HepG2 (cell line): Measurements from ENCODE around the gene STRIT1. TPM values are rescaled to one million over a fixed set of nuclear protein-coding genes. Genes with fewer than 3 reads are reported as not detected.

Experiments
- ATAC-seq: fragments of 200-7000 bp; cut with Tn5 transposase; 3 replicates; pipeline ENCODE4 v1.9.1; 2020; ENCODE audit warnings: mild to moderate bottlenecking, moderate library complexity
- BruUV-seq: library from RNA; stranded (reverse); fragments of 400-500 nt; replicated peaks from 2 replicates; lab custom pipeline; 2021; lab: Mats Ljungman, UMichigan
- CTCF ChIA-PET: fragments of 300-600 bp; formaldehyde crosslinking; extraction: SDS; loops from one replicate; lab custom pipeline; 2021; ENCODE audit warnings: low total read pairs, inconsistent platforms, low intra/inter-chr PET ratio; lab: Yijun Ruan, JAX
- POLR2A ChIA-PET: fragments of 350-600 bp; sonication (Branson Sonifier 250); formaldehyde crosslinking; loops from one replicate; lab custom pipeline; 2020; ENCODE audit warnings: antibody characterized with exemption, inconsistent platforms; lab: Yijun Ruan, JAX
- DNase-seq: peaks from one replicate; pipeline ENCODE4 v3.0.0-alpha.2; 2015; ENCODE audit warnings: low spot score
- FAIRE-seq: peaks from 3 replicates; lab custom pipeline; 2011; peaks lifted over from hg19 to GRCh38; lab: Jason Lieb, UNC
- H2AFZ ChIP-seq: one replicate; pipeline ENCODE4 v1.6.1; 2011; ENCODE audit warnings: low read length, inconsistent platforms
- H3K27ac ChIP-seq: fragments of 300-600 bp; 3 replicates; pipeline ENCODE4 v1.8.0; 2011; ENCODE audit warnings: mixed run types, mild to moderate bottlenecking, mixed read lengths, low read length, inconsistent platforms; ENCODE audit not compliant: insufficient read depth; ENCODE audit errors: extremely low read length
- H3K27me3 ChIP-seq, 2 experiments: fragments of 200-600 bp in 1 of 2; 2 replicates in 1 of 2; 3 replicates in 1 of 2; pipeline versions ENCODE4 v1.6.0 to v1.8.0; 2011; ENCODE audit warnings: low read length in 2 of 2, mild to moderate bottlenecking in 2 of 2, moderate library complexity in 2 of 2, inconsistent platforms in 1 of 2; ENCODE audit not compliant: insufficient read depth in 2 of 2, control insufficient read depth in 1 of 2
- H3K36me3 ChIP-seq, 2 experiments: fragments of 200-600 bp in 1 of 2; replicated peaks in 1 of 2; 2 replicates in 1 of 2; 3 replicates in 1 of 2; pipeline versions ENCODE4 v1.5.1 to v1.8.0; 2011; ENCODE audit warnings: low read length in 2 of 2, inconsistent platforms in 1 of 2; ENCODE audit not compliant: insufficient read depth in 2 of 2, control insufficient read depth in 1 of 2
- H3K4me1 ChIP-seq: 2 replicates; pipeline ENCODE4 v1.5.1; 2012; ENCODE audit warnings: low read length, inconsistent platforms; ENCODE audit not compliant: insufficient read depth
- H3K4me2 ChIP-seq: 2 replicates; pipeline ENCODE4 v1.6.0; 2011; ENCODE audit warnings: low read depth, low read length, inconsistent platforms
- H3K4me3 ChIP-seq, 3 experiments: fragments of 200-600 bp in 1 of 3; sonication (generic), shearing (Covaris generic) in 1 of 3; replicated peaks in 1 of 3; 2 replicates each; pipeline ENCODE4 v1.5.1; 2011 to 2016; ENCODE audit warnings: low read length in 3 of 3, inconsistent platforms in 2 of 3, low read depth in 2 of 3, mild to moderate bottlenecking in 2 of 3, control low read depth in 1 of 3, mixed read lengths in 1 of 3; ENCODE audit not compliant: insufficient read depth in 1 of 3
- H3K79me2 ChIP-seq: one replicate; pipeline ENCODE4 v1.6.1; 2011; ENCODE audit warnings: low read length, inconsistent platforms; ENCODE audit not compliant: insufficient read depth
- H3K9ac ChIP-seq: 2 replicates; pipeline ENCODE4 v1.6.0; 2011; ENCODE audit warnings: mild to moderate bottlenecking, low read depth, low read length, inconsistent platforms; ENCODE audit not compliant: insufficient read depth
- H3K9me3 ChIP-seq: 2 replicates; pipeline ENCODE4 v1.5.1; 2012; ENCODE audit warnings: mild to moderate bottlenecking, low read length
- H4K20me1 ChIP-seq: 2 replicates; pipeline ENCODE4 v1.6.0; 2011; ENCODE audit warnings: inconsistent platforms, mild to moderate bottlenecking, low read length, moderate library complexity; ENCODE audit not compliant: insufficient read depth
- ARID2 ChIP-seq: sonication (generic); formaldehyde crosslinking; IDR thresholded peaks from 2 replicates; pipeline ENCODE4 v1.8.1; 2022; ENCODE audit warnings: mild to moderate bottlenecking, missing genetic modification reagents, borderline replicate concordance
- FOXK2 ChIP-seq: fragments of 450-650 bp; IDR thresholded peaks from 2 replicates; pipeline ENCODE4 v1.6.1; 2016
- NR3C1 ChIP-seq: sonication (generic); formaldehyde crosslinking; IDR thresholded peaks from 2 replicates; pipeline ENCODE4 v1.4.0; 2020; ENCODE audit warnings: missing genetic modification reagents
- ZBTB21 ChIP-seq: sonication (generic); formaldehyde crosslinking; IDR thresholded peaks from 2 replicates; pipeline ENCODE4 v1.4.0; 2020; ENCODE audit warnings: missing genetic modification reagents
- ZBTB3 ChIP-seq: sonication (generic); formaldehyde crosslinking; IDR thresholded peaks from 2 replicates; pipeline ENCODE4 v1.4.0; 2020; ENCODE audit warnings: low read depth, mild to moderate bottlenecking, moderate library complexity, missing genetic modification reagents, borderline replicate concordance
- ZNF263 ChIP-seq: sonication (generic); formaldehyde crosslinking; IDR thresholded peaks from 2 replicates; pipeline ENCODE4 v1.4.0; 2020; ENCODE audit warnings: missing genetic modification reagents
- ZNF788 ChIP-seq: sonication (generic); formaldehyde crosslinking; IDR thresholded peaks from 2 replicates; pipeline ENCODE4 v1.5.0; 2020; ENCODE audit warnings: mild to moderate bottlenecking, missing genetic modification reagents, borderline replicate concordance
- WGBS: methylation state at CpG from one replicate; pipeline ENCODE4 v1.1.6; 2017; ENCODE audit warnings: low lambda C conversion rate; 5-methylcytosine and 5-hydroxymethylcytosine counted together
- in situ Hi-C: cut with HindIII; loops from 2 replicates; pipeline ENCODE4 v1.10.0; 2017; ENCODE audit warnings: low pct_unique_long_range_greater_than_20kb; ENCODE audit not compliant: extremely low pct_ligation_motif_present
- intact Hi-C: fragments of 100-400 bp; cut with micrococcal nuclease; formaldehyde crosslinking; loops from one replicate; pipeline ENCODE4 v1.10.0; 2022; ENCODE audit not compliant: unreplicated experiment
- polyA plus RNA-seq, 8 experiments: library from polyadenylated mRNA; depleted of rRNA in 3 of 8; stranded (reverse) in 7 of 8; unstranded in 1 of 8; fragments of >200 nt; fragmentation: Illumina TruSeq in 4 of 8; extraction: Trizol in 4 of 8; gene quantifications; 2 replicates each; pipeline versions ENCODE4 v1.2.1 to v1.2.3, GENCODE V29; 2011 to 2016; ENCODE audit warnings: low read depth in 4 of 8, missing spikeins in 1 of 8, mixed read lengths in 1 of 8; ENCODE audit not compliant: insufficient read depth in 1 of 8
- total RNA-seq, 5 experiments: library from RNA; depleted of rRNA; stranded (reverse); fragments of >200 nt; fragmentation: Illumina TruSeq; extraction: Trizol; gene quantifications; 2 replicates each; pipeline ENCODE4 v1.2.3, GENCODE V29; 2016; ENCODE audit warnings: low read depth in 1 of 5
- TF ChIP-seq, protein P1 (sequence below): sonication (generic); formaldehyde crosslinking; conservative IDR thresholded peaks from 2 replicates; pipeline ENCODE4 v1.4.0; 2020; ENCODE audit warnings: missing genetic modification reagents
- TF ChIP-seq, protein P2 (sequence below): IDR thresholded peaks from 2 replicates; pipeline ENCODE4 v1.4.0; 2020; ENCODE audit warnings: mild to moderate bottlenecking, missing genetic modification reagents
- TF ChIP-seq, protein P3 (sequence below): sonication (generic); formaldehyde crosslinking; IDR thresholded peaks from 2 replicates; pipeline ENCODE4 v1.4.0; 2020; ENCODE audit warnings: missing genetic modification reagents
- TF ChIP-seq, protein P4 (sequence below): sonication (generic); formaldehyde crosslinking; IDR thresholded peaks from 2 replicates; pipeline ENCODE4 v1.5.0; 2020; ENCODE audit warnings: mild to moderate bottlenecking, missing genetic modification reagents
- TF ChIP-seq, protein P5 (sequence below): sonication (generic); formaldehyde crosslinking; IDR thresholded peaks from 2 replicates; pipeline ENCODE4 v1.5.0; 2020; ENCODE audit warnings: mild to moderate bottlenecking, missing genetic modification reagents

Gene STRIT1
- total and polyA plus RNA-seq, 2 of the 13 experiments (the other 11 are each of a cell fraction or from before 2014, with no cell fraction given): not detected

DNA sequence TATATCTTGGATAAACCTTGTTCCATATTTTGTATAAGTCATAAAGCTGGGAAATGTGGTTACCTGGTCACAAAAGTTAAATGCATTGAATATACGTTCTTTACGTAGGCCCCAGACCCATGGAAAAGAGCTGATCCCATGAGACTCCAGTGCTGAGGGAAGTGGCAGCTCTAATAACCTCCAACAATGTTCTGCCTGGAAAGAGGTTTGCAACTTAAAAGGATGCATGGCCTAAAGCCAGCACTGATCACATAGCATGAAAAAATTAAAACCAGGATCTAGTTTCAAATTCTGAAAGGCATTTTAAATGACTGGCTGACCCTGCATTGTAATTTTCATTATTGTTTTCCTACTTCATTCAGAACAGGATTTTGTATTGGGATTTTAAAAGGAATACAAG is 27.9 kb upstream of the STRIT1 start:
- no peak for DNase-seq
- in situ Hi-C loops: loop anchor here (10.0 to 25.0 kb wide), 3 partner anchors 417 to 977 kb away; no protein-coding TSS in a partner anchor
- H3K79me2 ChIP-seq: no peaks in the 10 kb centered on the region
- H3K27me3 ChIP-seq: no peaks in the 10 kb centered on the region
- H3K9ac ChIP-seq: no peak overlapping the region
- POLR2A ChIA-PET: no interaction called here
- intact Hi-C loops: loop anchor here (5.0 to 10.0 kb wide), 3 partner anchors 237 to 769 kb away; partner anchors contain the start of gene MME
- H3K27ac ChIP-seq: no peak overlapping the region
- FAIRE-seq: no peak
- no peaks in the 10 kb centered on the region for H3K9me3 ChIP-seq
- ATAC-seq: no peak
- CTCF ChIA-PET: no interaction called here
- WGBS: 18% methylated on average over 2 of the region's 2 CpGs
- H3K4me1 ChIP-seq: no peaks in the 10 kb centered on the region
- BruUV-seq: no TSS peak
- H3K36me3 ChIP-seq: no peaks in the 10 kb centered on the region
- H4K20me1 ChIP-seq: no peaks in the 10 kb centered on the region
- H3K4me2 ChIP-seq: no peak overlapping the region
- no peak overlapping the region for H3K4me3 ChIP-seq
- no peak overlapping the region for H2AFZ ChIP-seq
- TF ChIP-seq, protein P1, sequence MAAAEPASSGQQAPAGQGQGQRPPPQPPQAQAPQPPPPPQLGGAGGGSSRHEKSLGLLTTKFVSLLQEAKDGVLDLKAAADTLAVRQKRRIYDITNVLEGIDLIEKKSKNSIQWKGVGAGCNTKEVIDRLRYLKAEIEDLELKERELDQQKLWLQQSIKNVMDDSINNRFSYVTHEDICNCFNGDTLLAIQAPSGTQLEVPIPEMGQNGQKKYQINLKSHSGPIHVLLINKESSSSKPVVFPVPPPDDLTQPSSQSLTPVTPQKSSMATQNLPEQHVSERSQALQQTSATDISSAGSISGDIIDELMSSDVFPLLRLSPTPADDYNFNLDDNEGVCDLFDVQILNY (CRISPR knock-in tag): no peak
- no peak for TF ChIP-seq ZNF263 (CRISPR knock-in tag)
- TF ChIP-seq ZBTB3 (CRISPR knock-in tag): no peak
- TF ChIP-seq, protein P2, sequence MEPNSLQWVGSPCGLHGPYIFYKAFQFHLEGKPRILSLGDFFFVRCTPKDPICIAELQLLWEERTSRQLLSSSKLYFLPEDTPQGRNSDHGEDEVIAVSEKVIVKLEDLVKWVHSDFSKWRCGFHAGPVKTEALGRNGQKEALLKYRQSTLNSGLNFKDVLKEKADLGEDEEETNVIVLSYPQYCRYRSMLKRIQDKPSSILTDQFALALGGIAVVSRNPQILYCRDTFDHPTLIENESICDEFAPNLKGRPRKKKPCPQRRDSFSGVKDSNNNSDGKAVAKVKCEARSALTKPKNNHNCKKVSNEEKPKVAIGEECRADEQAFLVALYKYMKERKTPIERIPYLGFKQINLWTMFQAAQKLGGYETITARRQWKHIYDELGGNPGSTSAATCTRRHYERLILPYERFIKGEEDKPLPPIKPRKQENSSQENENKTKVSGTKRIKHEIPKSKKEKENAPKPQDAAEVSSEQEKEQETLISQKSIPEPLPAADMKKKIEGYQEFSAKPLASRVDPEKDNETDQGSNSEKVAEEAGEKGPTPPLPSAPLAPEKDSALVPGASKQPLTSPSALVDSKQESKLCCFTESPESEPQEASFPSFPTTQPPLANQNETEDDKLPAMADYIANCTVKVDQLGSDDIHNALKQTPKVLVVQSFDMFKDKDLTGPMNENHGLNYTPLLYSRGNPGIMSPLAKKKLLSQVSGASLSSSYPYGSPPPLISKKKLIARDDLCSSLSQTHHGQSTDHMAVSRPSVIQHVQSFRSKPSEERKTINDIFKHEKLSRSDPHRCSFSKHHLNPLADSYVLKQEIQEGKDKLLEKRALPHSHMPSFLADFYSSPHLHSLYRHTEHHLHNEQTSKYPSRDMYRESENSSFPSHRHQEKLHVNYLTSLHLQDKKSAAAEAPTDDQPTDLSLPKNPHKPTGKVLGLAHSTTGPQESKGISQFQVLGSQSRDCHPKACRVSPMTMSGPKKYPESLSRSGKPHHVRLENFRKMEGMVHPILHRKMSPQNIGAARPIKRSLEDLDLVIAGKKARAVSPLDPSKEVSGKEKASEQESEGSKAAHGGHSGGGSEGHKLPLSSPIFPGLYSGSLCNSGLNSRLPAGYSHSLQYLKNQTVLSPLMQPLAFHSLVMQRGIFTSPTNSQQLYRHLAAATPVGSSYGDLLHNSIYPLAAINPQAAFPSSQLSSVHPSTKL (CRISPR knock-in tag): no peak
- TF ChIP-seq, protein P3, sequence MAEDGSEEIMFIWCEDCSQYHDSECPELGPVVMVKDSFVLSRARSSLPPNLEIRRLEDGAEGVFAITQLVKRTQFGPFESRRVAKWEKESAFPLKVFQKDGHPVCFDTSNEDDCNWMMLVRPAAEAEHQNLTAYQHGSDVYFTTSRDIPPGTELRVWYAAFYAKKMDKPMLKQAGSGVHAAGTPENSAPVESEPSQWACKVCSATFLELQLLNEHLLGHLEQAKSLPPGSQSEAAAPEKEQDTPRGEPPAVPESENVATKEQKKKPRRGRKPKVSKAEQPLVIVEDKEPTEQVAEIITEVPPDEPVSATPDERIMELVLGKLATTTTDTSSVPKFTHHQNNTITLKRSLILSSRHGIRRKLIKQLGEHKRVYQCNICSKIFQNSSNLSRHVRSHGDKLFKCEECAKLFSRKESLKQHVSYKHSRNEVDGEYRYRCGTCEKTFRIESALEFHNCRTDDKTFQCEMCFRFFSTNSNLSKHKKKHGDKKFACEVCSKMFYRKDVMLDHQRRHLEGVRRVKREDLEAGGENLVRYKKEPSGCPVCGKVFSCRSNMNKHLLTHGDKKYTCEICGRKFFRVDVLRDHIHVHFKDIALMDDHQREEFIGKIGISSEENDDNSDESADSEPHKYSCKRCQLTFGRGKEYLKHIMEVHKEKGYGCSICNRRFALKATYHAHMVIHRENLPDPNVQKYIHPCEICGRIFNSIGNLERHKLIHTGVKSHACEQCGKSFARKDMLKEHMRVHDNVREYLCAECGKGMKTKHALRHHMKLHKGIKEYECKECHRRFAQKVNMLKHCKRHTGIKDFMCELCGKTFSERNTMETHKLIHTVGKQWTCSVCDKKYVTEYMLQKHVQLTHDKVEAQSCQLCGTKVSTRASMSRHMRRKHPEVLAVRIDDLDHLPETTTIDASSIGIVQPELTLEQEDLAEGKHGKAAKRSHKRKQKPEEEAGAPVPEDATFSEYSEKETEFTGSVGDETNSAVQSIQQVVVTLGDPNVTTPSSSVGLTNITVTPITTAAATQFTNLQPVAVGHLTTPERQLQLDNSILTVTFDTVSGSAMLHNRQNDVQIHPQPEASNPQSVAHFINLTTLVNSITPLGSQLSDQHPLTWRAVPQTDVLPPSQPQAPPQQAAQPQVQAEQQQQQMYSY: no peak
- TF ChIP-seq ZBTB21 (CRISPR knock-in tag): no peak
- no peak for TF ChIP-seq FOXK2
- no peak for TF ChIP-seq NR3C1 (CRISPR knock-in tag)
- TF ChIP-seq, protein P4, sequence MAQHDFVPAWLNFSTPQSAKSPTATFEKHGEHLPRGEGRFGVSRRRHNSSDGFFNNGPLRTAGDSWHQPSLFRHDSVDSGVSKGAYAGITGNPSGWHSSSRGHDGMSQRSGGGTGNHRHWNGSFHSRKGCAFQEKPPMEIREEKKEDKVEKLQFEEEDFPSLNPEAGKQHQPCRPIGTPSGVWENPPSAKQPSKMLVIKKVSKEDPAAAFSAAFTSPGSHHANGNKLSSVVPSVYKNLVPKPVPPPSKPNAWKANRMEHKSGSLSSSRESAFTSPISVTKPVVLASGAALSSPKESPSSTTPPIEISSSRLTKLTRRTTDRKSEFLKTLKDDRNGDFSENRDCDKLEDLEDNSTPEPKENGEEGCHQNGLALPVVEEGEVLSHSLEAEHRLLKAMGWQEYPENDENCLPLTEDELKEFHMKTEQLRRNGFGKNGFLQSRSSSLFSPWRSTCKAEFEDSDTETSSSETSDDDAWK: no peak
- TF ChIP-seq ARID2: no peak
- TF ChIP-seq, protein P5, sequence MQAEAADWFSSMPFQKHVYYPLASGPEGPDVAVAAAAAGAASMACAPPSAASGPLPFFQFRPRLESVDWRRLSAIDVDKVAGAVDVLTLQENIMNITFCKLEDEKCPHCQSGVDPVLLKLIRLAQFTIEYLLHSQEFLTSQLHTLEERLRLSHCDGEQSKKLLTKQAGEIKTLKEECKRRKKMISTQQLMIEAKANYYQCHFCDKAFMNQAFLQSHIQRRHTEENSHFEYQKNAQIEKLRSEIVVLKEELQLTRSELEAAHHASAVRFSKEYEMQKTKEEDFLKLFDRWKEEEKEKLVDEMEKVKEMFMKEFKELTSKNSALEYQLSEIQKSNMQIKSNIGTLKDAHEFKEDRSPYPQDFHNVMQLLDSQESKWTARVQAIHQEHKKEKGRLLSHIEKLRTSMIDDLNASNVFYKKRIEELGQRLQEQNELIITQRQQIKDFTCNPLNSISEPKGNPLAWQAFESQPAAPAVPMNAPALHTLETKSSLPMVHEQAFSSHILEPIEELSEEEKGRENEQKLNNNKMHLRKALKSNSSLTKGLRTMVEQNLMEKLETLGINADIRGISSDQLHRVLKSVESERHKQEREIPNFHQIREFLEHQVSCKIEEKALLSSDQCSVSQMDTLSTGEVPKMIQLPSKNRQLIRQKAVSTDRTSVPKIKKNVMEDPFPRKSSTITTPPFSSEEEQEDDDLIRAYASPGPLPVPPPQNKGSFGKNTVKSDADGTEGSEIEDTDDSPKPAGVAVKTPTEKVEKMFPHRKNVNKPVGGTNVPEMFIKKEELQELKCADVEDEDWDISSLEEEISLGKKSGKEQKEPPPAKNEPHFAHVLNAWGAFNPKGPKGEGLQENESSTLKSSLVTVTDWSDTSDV (CRISPR knock-in tag): no peak
- no peak for TF ChIP-seq ZNF788 (CRISPR knock-in tag)
